GM18873 (cell line): Measurements from ENCODE around the gene USP43.

Experiments
- ATAC-seq: cut with Tn5 transposase; IDR thresholded peaks from one replicate; pipeline ENCODE4 v1.9.1; 2021; ENCODE audit warnings: mild to moderate bottlenecking, moderate library complexity, moderate number of reproducible peaks; ENCODE audit not compliant: unreplicated experiment, low FRiP score

USP43 gene

GRCh38 chr17:9769036-9769695, 123.8 kb downstream of the USP43 start:
- ATAC-seq: no peak

GRCh38 chr17:9771465-9771864, 126.1 kb downstream of the USP43 start:
- ATAC-seq: no peak

GRCh38 chr17:9772658-9773057, 127.3 kb downstream of the USP43 start:
- no peak for ATAC-seq

- ATAC-seq: no peak
Measured at GRCh38 chr17:9776911-9777310, 131.6 kb downstream of the USP43 start.
